Measurements from ENCODE around the gene USP19.

Gene USP19

GRCh38 chr3:49158103-49158709, 37.6 kb upstream of the USP19 start:
- no peak for TF ChIP-seq ZNF8 (CRISPR knock-in tag; IDR thresholded peaks at IDR 0.05)
- TF ChIP-seq, protein P1, sequence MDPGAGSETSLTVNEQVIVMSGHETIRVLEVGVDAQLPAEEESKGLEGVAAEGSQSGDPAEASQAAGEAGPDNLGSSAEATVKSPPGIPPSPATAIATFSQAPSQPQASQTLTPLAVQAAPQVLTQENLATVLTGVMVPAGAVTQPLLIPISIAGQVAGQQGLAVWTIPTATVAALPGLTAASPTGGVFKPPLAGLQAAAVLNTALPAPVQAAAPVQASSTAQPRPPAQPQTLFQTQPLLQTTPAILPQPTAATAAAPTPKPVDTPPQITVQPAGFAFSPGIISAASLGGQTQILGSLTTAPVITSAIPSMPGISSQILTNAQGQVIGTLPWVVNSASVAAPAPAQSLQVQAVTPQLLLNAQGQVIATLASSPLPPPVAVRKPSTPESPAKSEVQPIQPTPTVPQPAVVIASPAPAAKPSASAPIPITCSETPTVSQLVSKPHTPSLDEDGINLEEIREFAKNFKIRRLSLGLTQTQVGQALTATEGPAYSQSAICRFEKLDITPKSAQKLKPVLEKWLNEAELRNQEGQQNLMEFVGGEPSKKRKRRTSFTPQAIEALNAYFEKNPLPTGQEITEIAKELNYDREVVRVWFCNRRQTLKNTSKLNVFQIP (CRISPR knock-in tag; IDR thresholded peaks at IDR 0.05; ENCODE audit: borderline replicate concordance, low read depth), result no peak
- TF ChIP-seq ZNF70 (CRISPR knock-in tag; IDR thresholded peaks at IDR 0.05), result no peak
- peak; percentile 31 for ATAC-seq

- TF ChIP-seq SNAI2 (CRISPR knock-in tag; IDR thresholded peaks at IDR 0.05) (no peak), ISL1 (CRISPR knock-in tag; IDR thresholded peaks at IDR 0.05) (no peak), ZFP30 (CRISPR knock-in tag; IDR thresholded peaks at IDR 0.05) (no peak), GLIS3 (CRISPR knock-in tag; IDR thresholded peaks at IDR 0.05) (no peak), RARB (CRISPR knock-in tag; IDR thresholded peaks at IDR 0.05) (no peak), BACH2 (CRISPR knock-in tag; IDR thresholded peaks at IDR 0.05; ENCODE audit: borderline replicate concordance) (no peak), CSDC2 (CRISPR knock-in tag; IDR thresholded peaks at IDR 0.05) (no peak), ESRRG (CRISPR knock-in tag; IDR thresholded peaks at IDR 0.05) (no peak), TOX (CRISPR knock-in tag; IDR thresholded peaks at IDR 0.05; ENCODE audit: borderline replicate concordance) (no peak), CSRNP3 (CRISPR knock-in tag; IDR thresholded peaks at IDR 0.05) (no peak), ZC3H10 (CRISPR knock-in tag; IDR thresholded peaks at IDR 0.05) (no peak), ZNF70 (CRISPR knock-in tag; IDR thresholded peaks at IDR 0.05) (no peak), ZNF8 (CRISPR knock-in tag; IDR thresholded peaks at IDR 0.05) (no peak), OSR1 (CRISPR knock-in tag; IDR thresholded peaks at IDR 0.05) (no peak), PPARA (CRISPR knock-in tag; IDR thresholded peaks at IDR 0.05; ENCODE audit: borderline replicate concordance) (no peak), TCF4 (CRISPR knock-in tag; IDR thresholded peaks at IDR 0.05; ENCODE audit: borderline replicate concordance) (no peak), ARNTL (CRISPR knock-in tag; IDR thresholded peaks at IDR 0.05; ENCODE audit: borderline replicate concordance, low read depth) (no peak)
- TF ChIP-seq, protein P2, sequence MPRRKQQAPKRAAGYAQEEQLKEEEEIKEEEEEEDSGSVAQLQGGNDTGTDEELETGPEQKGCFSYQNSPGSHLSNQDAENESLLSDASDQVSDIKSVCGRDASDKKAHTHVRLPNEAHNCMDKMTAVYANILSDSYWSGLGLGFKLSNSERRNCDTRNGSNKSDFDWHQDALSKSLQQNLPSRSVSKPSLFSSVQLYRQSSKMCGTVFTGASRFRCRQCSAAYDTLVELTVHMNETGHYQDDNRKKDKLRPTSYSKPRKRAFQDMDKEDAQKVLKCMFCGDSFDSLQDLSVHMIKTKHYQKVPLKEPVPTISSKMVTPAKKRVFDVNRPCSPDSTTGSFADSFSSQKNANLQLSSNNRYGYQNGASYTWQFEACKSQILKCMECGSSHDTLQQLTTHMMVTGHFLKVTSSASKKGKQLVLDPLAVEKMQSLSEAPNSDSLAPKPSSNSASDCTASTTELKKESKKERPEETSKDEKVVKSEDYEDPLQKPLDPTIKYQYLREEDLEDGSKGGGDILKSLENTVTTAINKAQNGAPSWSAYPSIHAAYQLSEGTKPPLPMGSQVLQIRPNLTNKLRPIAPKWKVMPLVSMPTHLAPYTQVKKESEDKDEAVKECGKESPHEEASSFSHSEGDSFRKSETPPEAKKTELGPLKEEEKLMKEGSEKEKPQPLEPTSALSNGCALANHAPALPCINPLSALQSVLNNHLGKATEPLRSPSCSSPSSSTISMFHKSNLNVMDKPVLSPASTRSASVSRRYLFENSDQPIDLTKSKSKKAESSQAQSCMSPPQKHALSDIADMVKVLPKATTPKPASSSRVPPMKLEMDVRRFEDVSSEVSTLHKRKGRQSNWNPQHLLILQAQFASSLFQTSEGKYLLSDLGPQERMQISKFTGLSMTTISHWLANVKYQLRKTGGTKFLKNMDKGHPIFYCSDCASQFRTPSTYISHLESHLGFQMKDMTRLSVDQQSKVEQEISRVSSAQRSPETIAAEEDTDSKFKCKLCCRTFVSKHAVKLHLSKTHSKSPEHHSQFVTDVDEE (CRISPR knock-in tag; IDR thresholded peaks at IDR 0.05), result no peak
- TF ChIP-seq, protein P1 (CRISPR knock-in tag; IDR thresholded peaks at IDR 0.05; ENCODE audit: borderline replicate concordance, low read depth), result no peak
- ATAC-seq, result no peak
Observed at GRCh38 chr3:49157289-49157688, 36.7 kb upstream of the USP19 start.

DNA sequence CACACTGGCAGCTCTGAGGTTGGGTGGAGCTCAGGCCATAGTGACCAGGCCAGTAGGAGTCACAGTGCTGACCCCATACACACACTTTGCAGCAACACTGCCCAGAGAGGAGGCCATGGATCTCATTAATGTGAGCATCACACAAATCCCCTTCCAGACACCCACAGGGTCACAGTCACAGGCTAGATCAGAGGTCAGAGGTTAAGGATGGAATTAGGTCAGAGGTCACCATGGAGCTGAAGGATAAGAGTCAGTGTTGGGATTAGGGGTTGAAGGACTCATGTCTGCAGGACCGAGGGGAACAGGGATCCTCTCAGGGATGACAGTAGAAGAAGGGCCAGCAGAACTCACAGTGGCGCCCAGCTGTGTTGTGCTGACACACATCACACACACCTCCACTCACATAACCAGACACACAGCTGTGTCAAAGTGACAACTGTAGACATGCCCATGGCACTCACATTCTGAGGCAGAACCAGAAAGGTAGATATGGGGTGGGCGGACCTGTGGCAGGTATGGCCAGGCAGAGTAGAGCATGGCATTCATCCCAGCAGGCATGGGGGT, 32.8 kb upstream of the USP19 start:
- TF ChIP-seq ZC3H10 (CRISPR knock-in tag; IDR thresholded peaks at IDR 0.05) (no peak), GLIS3 (CRISPR knock-in tag; IDR thresholded peaks at IDR 0.05) (no peak), RARB (CRISPR knock-in tag; IDR thresholded peaks at IDR 0.05) (no peak), SNAI2 (CRISPR knock-in tag; IDR thresholded peaks at IDR 0.05) (no peak), CSDC2 (CRISPR knock-in tag; IDR thresholded peaks at IDR 0.05) (no peak), OSR1 (CRISPR knock-in tag; IDR thresholded peaks at IDR 0.05) (no peak), ISL1 (CRISPR knock-in tag; IDR thresholded peaks at IDR 0.05) (no peak), ESRRG (CRISPR knock-in tag; IDR thresholded peaks at IDR 0.05) (no peak)
- TF ChIP-seq, protein P2 (CRISPR knock-in tag; IDR thresholded peaks at IDR 0.05), result no peak
- ATAC-seq, result no peak

All from SK-N-SH treated with all-trans-retinoic acid at 6 μM for 48 hours (cell line).